DOHH2 (cell line): ENCODE measurements around the gene RAD9A.

ENCODE experiments used
- H3F3A ChIP-seq: fragments of 200-600 bp; sonication (generic), shearing (Covaris generic); 2 replicates; pipeline ENCODE4 v1.6.0; 2016; ENCODE audit warnings: antibody characterized with exemption, mild to moderate bottlenecking; ENCODE audit not compliant: control insufficient read depth, insufficient read depth
- H3K27ac ChIP-seq: fragments of 200-600 bp; sonication (generic); 2 replicates; pipeline ENCODE4 v1.5.1; 2014; ENCODE audit warnings: low read depth, mild to moderate bottlenecking, low read length, moderate library complexity
- H3K27me3 ChIP-seq: fragments of 200-600 bp; sonication (generic); 2 replicates; pipeline ENCODE4 v1.6.1; 2014; ENCODE audit warnings: mild to moderate bottlenecking, low read length, mixed read lengths; ENCODE audit not compliant: control insufficient read depth
- H3K36me3 ChIP-seq: fragments of 200-600 bp; sonication (generic); 2 replicates; pipeline ENCODE4 v1.6.1; 2014; ENCODE audit warnings: mild to moderate bottlenecking, low read length, moderate library complexity, mixed read lengths; ENCODE audit not compliant: control insufficient read depth
- H3K4me1 ChIP-seq: fragments of 200-600 bp; sonication (generic); 2 replicates; pipeline ENCODE4 v1.6.1; 2014; ENCODE audit warnings: mild to moderate bottlenecking, low read length, mixed read lengths; ENCODE audit not compliant: control insufficient read depth
- H3K4me2 ChIP-seq: fragments of 200-600 bp; sonication (generic); 2 replicates; pipeline ENCODE4 v1.6.0; 2014; ENCODE audit warnings: mild to moderate bottlenecking, low read length, moderate library complexity
- H3K4me3 ChIP-seq: fragments of 200-600 bp; sonication (generic); 2 replicates; pipeline ENCODE4 v1.5.1; 2014; ENCODE audit warnings: mild to moderate bottlenecking, low read length, mixed read lengths
- H3K79me2 ChIP-seq: fragments of 200-600 bp; sonication (generic); 2 replicates; pipeline ENCODE4 v1.6.1; 2014; ENCODE audit warnings: mild to moderate bottlenecking, low read length, mixed read lengths; ENCODE audit not compliant: control insufficient read depth
- H3K9me2 ChIP-seq: fragments of 200-600 bp; sonication (generic); replicated peaks from 2 replicates; pipeline ENCODE4 v1.6.1; 2014; ENCODE audit warnings: mild to moderate bottlenecking, low read length, mixed read lengths; ENCODE audit not compliant: control insufficient read depth
- H3K9me3 ChIP-seq: fragments of 200-600 bp; sonication (generic); 2 replicates; pipeline ENCODE4 v1.6.1; 2014; ENCODE audit warnings: antibody characterized with exemption, low read length, mixed read lengths; ENCODE audit not compliant: control insufficient read depth, insufficient read depth
- H4K20me1 ChIP-seq: fragments of 200-600 bp; sonication (generic); 2 replicates; pipeline ENCODE4 v1.6.0; 2014; ENCODE audit warnings: low read depth, mild to moderate bottlenecking, antibody characterized with exemption, low read length, moderate library complexity; ENCODE audit not compliant: control insufficient read depth, insufficient read depth
- EZH2phosphoT487 ChIP-seq: fragments of 200-600 bp; sonication (generic); IDR thresholded peaks from 2 replicates; pipeline ENCODE4 v1.6.1; 2017; ENCODE audit warnings: borderline replicate concordance, mild to moderate bottlenecking, antibody characterized with exemption, low read length, moderate library complexity, mixed read lengths
- TF ChIP-seq, protein P1 (sequence below): fragments of 200-600 bp; sonication (generic); IDR thresholded peaks from one replicate; pipeline ENCODE4 v1.5.1; 2014; ENCODE audit warnings: antibody characterized with exemption, mild to moderate bottlenecking, low read depth, low read length; ENCODE audit not compliant: poor library complexity, severe bottlenecking

RAD9A gene

DNA sequence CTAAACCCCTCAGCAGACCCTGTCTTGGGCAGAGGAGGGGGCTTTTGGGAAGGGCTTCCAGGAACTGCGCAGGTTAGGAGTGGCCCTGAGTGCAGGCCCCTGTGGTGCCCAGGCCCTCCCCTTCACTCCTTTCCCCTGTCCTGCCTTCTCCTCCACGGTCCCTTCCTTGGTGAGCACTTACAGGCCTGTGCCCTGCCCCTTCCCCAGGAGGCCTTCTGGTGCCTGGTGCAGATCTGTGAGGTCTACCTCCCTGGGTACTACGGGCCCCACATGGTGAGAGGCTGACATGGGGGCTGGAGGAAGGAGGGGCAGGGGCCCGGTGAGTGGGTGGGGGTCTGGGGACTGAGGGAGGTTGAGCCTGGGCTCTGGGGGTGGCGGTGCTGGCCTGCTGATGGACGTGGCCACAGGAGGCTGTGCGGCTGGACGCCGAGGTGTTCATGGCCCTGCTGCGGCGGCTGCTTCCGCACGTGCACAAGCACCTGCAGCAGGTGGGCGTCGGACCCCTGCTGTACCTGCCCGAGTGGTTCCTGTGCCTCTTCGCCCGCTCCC, 14.7 kb downstream of the RAD9A start:
- TF ChIP-seq EZH2phosphoT487, result no peak
- TF ChIP-seq, protein P1, sequence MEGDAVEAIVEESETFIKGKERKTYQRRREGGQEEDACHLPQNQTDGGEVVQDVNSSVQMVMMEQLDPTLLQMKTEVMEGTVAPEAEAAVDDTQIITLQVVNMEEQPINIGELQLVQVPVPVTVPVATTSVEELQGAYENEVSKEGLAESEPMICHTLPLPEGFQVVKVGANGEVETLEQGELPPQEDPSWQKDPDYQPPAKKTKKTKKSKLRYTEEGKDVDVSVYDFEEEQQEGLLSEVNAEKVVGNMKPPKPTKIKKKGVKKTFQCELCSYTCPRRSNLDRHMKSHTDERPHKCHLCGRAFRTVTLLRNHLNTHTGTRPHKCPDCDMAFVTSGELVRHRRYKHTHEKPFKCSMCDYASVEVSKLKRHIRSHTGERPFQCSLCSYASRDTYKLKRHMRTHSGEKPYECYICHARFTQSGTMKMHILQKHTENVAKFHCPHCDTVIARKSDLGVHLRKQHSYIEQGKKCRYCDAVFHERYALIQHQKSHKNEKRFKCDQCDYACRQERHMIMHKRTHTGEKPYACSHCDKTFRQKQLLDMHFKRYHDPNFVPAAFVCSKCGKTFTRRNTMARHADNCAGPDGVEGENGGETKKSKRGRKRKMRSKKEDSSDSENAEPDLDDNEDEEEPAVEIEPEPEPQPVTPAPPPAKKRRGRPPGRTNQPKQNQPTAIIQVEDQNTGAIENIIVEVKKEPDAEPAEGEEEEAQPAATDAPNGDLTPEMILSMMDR, result no peak
- peak overlapping the region; percentile 96 for H3K27ac ChIP-seq
- no peaks in the 10 kb centered on the region for H4K20me1 ChIP-seq
- peaks cover 59% of the 10 kb centered on the region for H3K36me3 ChIP-seq
- peaks cover 88% of the 10 kb centered on the region for H3K4me1 ChIP-seq
- peak overlapping the region; percentile 80 for H3K4me2 ChIP-seq
- peak overlapping the region; percentile 93 for H3K4me3 ChIP-seq
- peaks cover 45% of the 10 kb centered on the region for H3K79me2 ChIP-seq
- peaks cover 30% of the 10 kb centered on the region for H3F3A ChIP-seq
- no peaks in the 10 kb centered on the region for H3K9me3 ChIP-seq
- no peaks in the 10 kb centered on the region for H3K9me2 ChIP-seq
- no peaks in the 10 kb centered on the region for H3K27me3 ChIP-seq

DNA sequence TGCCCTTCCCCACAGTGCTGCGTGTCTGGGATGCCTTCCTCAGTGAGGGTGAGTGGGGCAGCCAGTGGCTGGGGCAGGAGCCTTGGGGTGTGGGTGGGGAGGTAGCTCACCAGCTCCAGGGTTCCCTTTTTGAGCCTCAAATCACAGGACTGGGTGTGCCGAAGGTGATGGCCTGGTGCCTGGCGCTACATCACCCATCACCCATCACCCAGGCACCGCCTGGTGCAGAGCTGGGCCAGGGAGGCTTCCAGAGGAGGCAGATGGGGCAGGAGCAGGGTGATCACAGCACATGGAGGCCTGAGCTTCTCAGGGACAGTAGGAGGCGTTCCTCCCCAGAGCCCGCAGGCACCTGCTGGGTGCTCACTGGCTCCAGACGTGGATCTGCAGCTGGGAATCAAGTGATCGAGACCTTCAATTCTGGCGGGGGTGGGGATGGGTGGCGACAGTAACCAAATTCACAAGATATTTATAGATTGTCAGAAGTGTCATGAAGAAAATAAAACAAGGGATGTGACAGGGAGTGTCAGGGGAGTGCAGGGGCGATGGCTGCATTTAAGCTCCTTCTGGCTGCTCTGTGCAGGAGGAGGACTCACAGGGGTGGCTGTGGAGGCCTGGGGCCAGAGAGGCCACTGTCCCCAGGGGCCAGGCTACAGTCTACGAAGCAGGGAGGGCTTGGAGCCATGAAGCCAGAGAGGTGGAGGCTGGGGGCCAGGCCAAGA, 15.3 kb downstream of the RAD9A start:
- peaks cover 44% of the 10 kb centered on the region for H3K79me2 ChIP-seq
- no peaks in the 10 kb centered on the region for H3K27me3 ChIP-seq
- H3K4me2 ChIP-seq, result peak overlapping the region; percentile 80
- H4K20me1 ChIP-seq, result no peaks in the 10 kb centered on the region
- peaks cover 28% of the 10 kb centered on the region for H3F3A ChIP-seq
- H3K4me1 ChIP-seq, result peaks cover 92% of the 10 kb centered on the region
- no peak for TF ChIP-seq EZH2phosphoT487
- TF ChIP-seq, protein P1, result peak; percentile 51
- H3K4me3 ChIP-seq, result peak overlapping the region; percentile 93
- H3K27ac ChIP-seq, result peak overlapping the region; percentile 96
- no peaks in the 10 kb centered on the region for H3K9me2 ChIP-seq
- H3K36me3 ChIP-seq, result peaks cover 59% of the 10 kb centered on the region
- H3K9me3 ChIP-seq, result no peaks in the 10 kb centered on the region

DNA sequence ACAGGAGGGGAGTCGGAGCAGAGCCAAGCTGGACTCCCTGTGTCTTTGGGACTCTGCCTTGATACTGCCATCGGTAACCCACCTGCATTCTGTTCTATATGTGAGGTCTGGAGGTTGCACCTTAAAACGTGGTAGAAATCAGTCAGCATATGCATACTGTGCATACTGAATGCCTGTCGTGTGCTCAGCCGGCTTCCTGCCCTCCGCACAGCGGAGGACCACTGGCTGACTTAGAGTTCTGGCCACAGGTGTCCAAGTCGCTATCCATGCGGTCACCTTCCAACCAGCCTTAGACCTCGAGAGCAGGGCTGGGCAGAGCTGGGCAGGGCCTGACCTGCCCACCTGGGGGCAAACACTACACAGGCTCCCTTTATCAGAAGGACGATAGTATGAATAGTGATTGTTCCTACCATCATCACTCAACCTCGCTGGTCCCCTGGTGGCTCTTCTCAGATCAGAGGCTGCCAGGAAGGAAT, 15.9 kb downstream of the RAD9A start:
- peak overlapping the region; percentile 80 for H3K4me2 ChIP-seq
- H3K4me1 ChIP-seq, result peaks cover 92% of the 10 kb centered on the region
- H4K20me1 ChIP-seq, result no peaks in the 10 kb centered on the region
- H3K9me2 ChIP-seq, result no peaks in the 10 kb centered on the region
- peaks cover 59% of the 10 kb centered on the region for H3K36me3 ChIP-seq
- no peaks in the 10 kb centered on the region for H3K27me3 ChIP-seq
- H3K79me2 ChIP-seq, result peaks cover 43% of the 10 kb centered on the region
- peak overlapping the region; percentile 96 for H3K27ac ChIP-seq
- H3K9me3 ChIP-seq, result no peaks in the 10 kb centered on the region
- no peak for TF ChIP-seq EZH2phosphoT487
- H3K4me3 ChIP-seq, result peak overlapping the region; percentile 93
- H3F3A ChIP-seq, result peaks cover 26% of the 10 kb centered on the region
